ENCODE results near the gene C6orf136. TPM values are rescaled to one million over a fixed set of nuclear protein-coding genes. Genes with fewer than 3 reads are reported as not detected.

The C6orf136 gene
- total RNA-seq, 1 donor from 2014 or later, result 15.7 TPM

DNA sequence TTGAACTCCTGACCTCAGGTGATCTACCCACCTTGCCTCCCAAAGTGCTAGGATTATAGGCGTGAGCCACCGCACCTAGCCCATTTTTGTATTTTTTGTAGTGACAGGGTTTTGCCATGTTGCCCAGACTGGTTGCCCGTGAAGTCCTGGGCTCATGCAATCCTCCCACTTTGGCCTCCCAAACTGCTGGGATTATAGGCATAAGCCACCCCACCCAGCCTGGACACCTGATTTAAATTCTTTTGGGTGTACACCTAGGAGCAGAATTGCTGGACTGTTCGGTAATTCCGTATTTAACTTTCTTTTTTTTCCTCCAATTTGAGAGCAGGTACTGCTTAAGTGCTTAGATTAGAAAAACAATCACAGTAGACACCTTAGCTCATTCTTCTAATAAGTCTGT lies 49.5 kb downstream of the C6orf136 start:
- intact Hi-C loops (cut with DNase I), result no loop called here
- Histone ChIP-seq H3K4me1 (no peaks in the 10 kb centered on the region), H3K36me3 (no peaks in the 10 kb centered on the region), H3K27ac (no peak overlapping the region), H3K4me3 (no peak overlapping the region), H3K9me3 (no peaks in the 10 kb centered on the region), H3K27me3 (no peaks in the 10 kb centered on the region)
- TF ChIP-seq POLR2AphosphoS5 (IDR thresholded peaks at IDR 0.05; ENCODE audit: insufficient read depth in 1 of 2, low read depth in 1 of 2), result no peak
- no peak for DNase-seq (ENCODE audit: extremely low spot score in 2 of 2)

DNA sequence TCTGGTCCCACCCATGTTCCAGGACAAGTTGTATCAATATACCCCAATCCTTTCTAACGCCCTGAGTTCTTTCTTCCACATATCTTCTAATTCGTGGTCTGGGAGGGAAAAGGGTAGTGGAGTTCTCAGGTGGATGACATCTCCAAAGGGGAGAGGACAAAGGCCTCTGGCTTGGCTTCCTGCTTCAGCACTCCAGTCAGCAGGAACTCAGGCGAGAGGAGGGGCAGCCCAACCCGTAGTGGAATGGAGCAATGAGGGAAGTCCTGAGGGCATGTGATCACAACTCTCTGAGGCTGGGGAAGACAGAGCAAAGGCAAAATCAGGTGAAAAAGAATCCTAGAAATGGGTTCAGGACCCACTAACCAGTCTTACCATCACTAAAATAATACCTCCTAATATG lies 53.4 kb downstream of the C6orf136 start:
- no peak for TF ChIP-seq POLR2A (IDR thresholded peaks at IDR 0.05)
- no peak for TF ChIP-seq POLR2AphosphoS5 (IDR thresholded peaks at IDR 0.05; ENCODE audit: insufficient read depth in 1 of 2, low read depth in 1 of 2)
- TF ChIP-seq, protein P1, sequence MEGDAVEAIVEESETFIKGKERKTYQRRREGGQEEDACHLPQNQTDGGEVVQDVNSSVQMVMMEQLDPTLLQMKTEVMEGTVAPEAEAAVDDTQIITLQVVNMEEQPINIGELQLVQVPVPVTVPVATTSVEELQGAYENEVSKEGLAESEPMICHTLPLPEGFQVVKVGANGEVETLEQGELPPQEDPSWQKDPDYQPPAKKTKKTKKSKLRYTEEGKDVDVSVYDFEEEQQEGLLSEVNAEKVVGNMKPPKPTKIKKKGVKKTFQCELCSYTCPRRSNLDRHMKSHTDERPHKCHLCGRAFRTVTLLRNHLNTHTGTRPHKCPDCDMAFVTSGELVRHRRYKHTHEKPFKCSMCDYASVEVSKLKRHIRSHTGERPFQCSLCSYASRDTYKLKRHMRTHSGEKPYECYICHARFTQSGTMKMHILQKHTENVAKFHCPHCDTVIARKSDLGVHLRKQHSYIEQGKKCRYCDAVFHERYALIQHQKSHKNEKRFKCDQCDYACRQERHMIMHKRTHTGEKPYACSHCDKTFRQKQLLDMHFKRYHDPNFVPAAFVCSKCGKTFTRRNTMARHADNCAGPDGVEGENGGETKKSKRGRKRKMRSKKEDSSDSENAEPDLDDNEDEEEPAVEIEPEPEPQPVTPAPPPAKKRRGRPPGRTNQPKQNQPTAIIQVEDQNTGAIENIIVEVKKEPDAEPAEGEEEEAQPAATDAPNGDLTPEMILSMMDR (IDR thresholded peaks at IDR 0.05), result no peak
- H3K27me3 ChIP-seq, result no peaks in the 10 kb centered on the region
- intact Hi-C loops (cut with DNase I), result no loop called here
- peaks cover 0 to 7% of the 10 kb centered on the region in 2 donors for H3K36me3 ChIP-seq
- no peak overlapping the region for H3K27ac ChIP-seq
- DNase-seq (ENCODE audit: extremely low spot score in 2 of 2), result no peak
- H3K4me3 ChIP-seq, result no peak overlapping the region
- H3K4me1 ChIP-seq, result no peaks in the 10 kb centered on the region
- H3K9me3 ChIP-seq, result no peaks in the 10 kb centered on the region

Other genes with a start within 250 kb of the C6orf136 start
- gene HLA-E, start 157.6 kb upstream of the C6orf136 start, total RNA-seq, result 618 TPM
- gene GNL1, start 90.6 kb upstream of the C6orf136 start, total RNA-seq, result 24.1 TPM
- 5.9 TPM for gene PRR3, start 89.8 kb upstream of the C6orf136 start, total RNA-seq
- 29.5 TPM for gene ABCF1, start 75.7 kb upstream of the C6orf136 start, total RNA-seq
- gene PPP1R10, start 29.9 kb upstream of the C6orf136 start, total RNA-seq, result 52.5 TPM
- gene MRPS18B, start 29.3 kb upstream of the C6orf136 start, total RNA-seq, result 21.6 TPM
- 13.3 TPM for gene ATAT1, start 20.3 kb upstream of the C6orf136 start, total RNA-seq
- 24.8 TPM for gene DHX16, start 25.9 kb downstream of the C6orf136 start, total RNA-seq
- 42.5 TPM for gene PPP1R18, start 39.5 kb downstream of the C6orf136 start, total RNA-seq
- gene NRM, start 43.9 kb downstream of the C6orf136 start, total RNA-seq, result 6.1 TPM
- 12.3 TPM for gene MDC1, start 70.1 kb downstream of the C6orf136 start, total RNA-seq
- 293 TPM for gene TUBB, start 73.2 kb downstream of the C6orf136 start, total RNA-seq
- 165 TPM for gene FLOT1, start 95.6 kb downstream of the C6orf136 start, total RNA-seq
- 40.5 TPM for gene IER3, start 97.4 kb downstream of the C6orf136 start, total RNA-seq
- gene DDR1, start 237.4 kb downstream of the C6orf136 start, total RNA-seq, result 71.5 TPM

Measured in vagina (tissue), 2 donors.